NT2/D1 (cell line): ENCODE measurements around the gene COL18A1.

Experiments
- DNase-seq: peaks from one replicate; pipeline ENCODE4 v3.0.0-alpha.2; 2011; ENCODE audit warnings: low read depth, low spot score
- H3K27me3 ChIP-seq: 2 replicates; pipeline ENCODE4 v1.6.0; 2011; ENCODE audit warnings: mild to moderate bottlenecking; ENCODE audit not compliant: insufficient read length, insufficient read depth
- H3K36me3 ChIP-seq: 2 replicates; pipeline ENCODE4 v1.6.1; 2011; ENCODE audit warnings: mild to moderate bottlenecking, low read length, mixed read lengths; ENCODE audit not compliant: insufficient read depth, insufficient read length
- H3K4me1 ChIP-seq: 2 replicates; pipeline ENCODE4 v1.5.1; 2011; ENCODE audit not compliant: insufficient read depth, insufficient read length
- H3K4me3 ChIP-seq: 2 replicates; pipeline ENCODE4 v1.5.1; 2011; ENCODE audit warnings: low read depth; ENCODE audit not compliant: insufficient read length
- H3K9ac ChIP-seq: 2 replicates; pipeline ENCODE4 v1.6.0; 2011; ENCODE audit warnings: low read depth; ENCODE audit not compliant: insufficient read length
- H3K9me3 ChIP-seq: 2 replicates; pipeline ENCODE4 v1.5.1; 2011; ENCODE audit warnings: mild to moderate bottlenecking, low read length; ENCODE audit not compliant: insufficient read depth
- SUZ12 ChIP-seq: IDR thresholded peaks from 2 replicates; pipeline ENCODE4 v1.6.1; 2011; ENCODE audit not compliant: insufficient read length, insufficient read depth; ENCODE audit errors: extremely low read depth
- YY1 ChIP-seq: IDR thresholded peaks from 2 replicates; pipeline ENCODE4 v1.6.1; 2011; ENCODE audit not compliant: insufficient read length, insufficient read depth
- ZNF274 ChIP-seq: IDR thresholded peaks from 2 replicates; pipeline ENCODE4 v1.6.1; 2011; ENCODE audit warnings: mild to moderate bottlenecking, low read depth, low read length

The COL18A1 gene

GRCh38 chr21:45554477-45555175, 149.7 kb downstream of the COL18A1 start:
- DNase-seq, result peak; percentile 47
- peaks cover 6% of the 10 kb centered on the region for H3K27me3 ChIP-seq
- peak overlapping the region; percentile 76 for H3K9ac ChIP-seq
- no peak for TF ChIP-seq YY1
- no peak for TF ChIP-seq ZNF274
- TF ChIP-seq SUZ12, result no peak
- H3K4me1 ChIP-seq, result peaks cover 38% of the 10 kb centered on the region
- H3K36me3 ChIP-seq, result peaks cover 2% of the 10 kb centered on the region
- peak overlapping the region; percentile 54 for H3K4me3 ChIP-seq
- H3K9me3 ChIP-seq, result no peaks in the 10 kb centered on the region

GRCh38 chr21:45555251-45555556, 150.2 kb downstream of the COL18A1 start:
- peaks cover 38% of the 10 kb centered on the region for H3K4me1 ChIP-seq
- H3K4me3 ChIP-seq, result peak overlapping the region; percentile 64
- TF ChIP-seq SUZ12, result no peak
- TF ChIP-seq ZNF274, result no peak
- no peak for TF ChIP-seq YY1
- no peaks in the 10 kb centered on the region for H3K9me3 ChIP-seq
- DNase-seq, result no peak
- no peak overlapping the region for H3K9ac ChIP-seq
- peaks cover 6% of the 10 kb centered on the region for H3K27me3 ChIP-seq
- H3K36me3 ChIP-seq, result peaks cover 2% of the 10 kb centered on the region

GRCh38 chr21:45555557-45556301, 150.8 kb downstream of the COL18A1 start:
- H3K27me3 ChIP-seq, result peaks cover 6% of the 10 kb centered on the region
- no peaks in the 10 kb centered on the region for H3K9me3 ChIP-seq
- DNase-seq, result peak; percentile 97
- peak overlapping the region; percentile 64 for H3K4me3 ChIP-seq
- TF ChIP-seq ZNF274, result no peak
- no peak for TF ChIP-seq SUZ12
- no peak for TF ChIP-seq YY1
- H3K9ac ChIP-seq, result peak overlapping the region; percentile 87
- peaks cover 2% of the 10 kb centered on the region for H3K36me3 ChIP-seq
- H3K4me1 ChIP-seq, result peaks cover 39% of the 10 kb centered on the region

GRCh38 chr21:45556302-45556644, 151.3 kb downstream of the COL18A1 start:
- peak overlapping the region; percentile 87 for H3K9ac ChIP-seq
- peaks cover 2% of the 10 kb centered on the region for H3K36me3 ChIP-seq
- no peak for DNase-seq
- TF ChIP-seq ZNF274 (no peak), YY1 (no peak), SUZ12 (no peak)
- H3K4me3 ChIP-seq, result peak overlapping the region; percentile 64
- peaks cover 42% of the 10 kb centered on the region for H3K4me1 ChIP-seq
- peaks cover 6% of the 10 kb centered on the region for H3K27me3 ChIP-seq
- no peaks in the 10 kb centered on the region for H3K9me3 ChIP-seq

- no peak for DNase-seq
- H3K27me3 ChIP-seq, result peaks cover 6% of the 10 kb centered on the region
- peak overlapping the region; percentile 87 for H3K9ac ChIP-seq
- no peaks in the 10 kb centered on the region for H3K9me3 ChIP-seq
- no peak overlapping the region for H3K4me3 ChIP-seq
- peaks cover 39% of the 10 kb centered on the region for H3K4me1 ChIP-seq
- H3K36me3 ChIP-seq, result peaks cover 2% of the 10 kb centered on the region
- TF ChIP-seq SUZ12 (no peak), YY1 (no peak), ZNF274 (no peak)
Observed at GRCh38 chr21:45556645-45557615, 152.0 kb downstream of the COL18A1 start.

- Histone ChIP-seq H3K36me3 (peaks cover 2% of the 10 kb centered on the region), H3K9me3 (no peaks in the 10 kb centered on the region), H3K4me3 (no peak overlapping the region), H3K27me3 (peaks cover 11% of the 10 kb centered on the region), H3K9ac (no peak overlapping the region), H3K4me1 (peaks cover 33% of the 10 kb centered on the region)
- TF ChIP-seq ZNF274, result no peak
- TF ChIP-seq SUZ12, result no peak
- TF ChIP-seq YY1, result no peak
- DNase-seq, result no peak
Observed at GRCh38 chr21:45557616-45558043, 152.7 kb downstream of the COL18A1 start.

GRCh38 chr21:45558044-45558721, 153.2 kb downstream of the COL18A1 start:
- Histone ChIP-seq H3K9me3 (peaks cover 5% of the 10 kb centered on the region; the same call in 1 of the 2 replicates), H3K36me3 (peaks cover 2% of the 10 kb centered on the region), H3K9ac (no peak overlapping the region), H3K4me1 (peaks cover 28% of the 10 kb centered on the region), H3K4me3 (no peak overlapping the region), H3K27me3 (peaks cover 14% of the 10 kb centered on the region)
- TF ChIP-seq ZNF274 (no peak), YY1 (no peak)
- no peak for DNase-seq
